K562 (cell line): ENCODE data around the gene TAF5L. TPM values are rescaled to one million over a fixed set of nuclear protein-coding genes. Genes with fewer than 3 reads are reported as not detected.

Experiments used
- CTBP1 ChIP-seq: fragments of 450-650 bp; IDR thresholded peaks from 2 replicates; pipeline ENCODE4 v1.6.1; 2016; ENCODE audit warnings: borderline replicate concordance
- CXXC5 ChIP-seq: fragments of 250-450 bp; sonication (Bioruptor Pico); IDR thresholded peaks from 2 replicates; pipeline ENCODE4 v1.8.0; 2022; ENCODE audit warnings: inconsistent platforms, mild to moderate bottlenecking, moderate library complexity
- ELF1 ChIP-seq: fragments of 200-800 bp; sonication (Bioruptor generic); IDR thresholded peaks from 2 replicates; pipeline ENCODE4 v1.6.1; 2016; ENCODE audit warnings: missing genetic modification characterization, missing compliant biosample characterization
- ETV1 ChIP-seq: fragments of 450-650 bp; conservative IDR thresholded peaks from 2 replicates; pipeline ENCODE4 v1.6.1; 2016; ENCODE audit warnings: missing genetic modification characterization, control low read depth, low read depth, missing compliant biosample characterization
- FIP1L1 ChIP-seq: fragments of 200-400 bp; formaldehyde crosslinking; IDR thresholded peaks from 2 replicates; pipeline ENCODE4 v1.6.1; 2018; ENCODE audit warnings: mild to moderate bottlenecking, low read depth, low read length; ENCODE audit not compliant: poor library complexity, severe bottlenecking
- MNT ChIP-seq, 2 experiments: fragments of 450-650 bp; conservative IDR thresholded peaks; 2 replicates each; pipeline ENCODE4 v1.6.1; 2017; ENCODE audit warnings: mild to moderate bottlenecking in 2 of 2, moderate library complexity in 2 of 2
- MXI1 ChIP-seq: IDR thresholded peaks from 2 replicates; pipeline ENCODE4 v1.6.1; 2011; ENCODE audit warnings: low read depth, mild to moderate bottlenecking, improper control_type of control experiment, low read length
- MYC ChIP-seq, 2 experiments: fragments of 250-450 bp in 1 of 2; sonication (Bioruptor Pico) in 1 of 2; IDR thresholded peaks; 2 replicates each; pipeline versions ENCODE4 v1.5.1 to v1.6.1; 2012 to 2021; ENCODE audit warnings: low read depth in 2 of 2, borderline replicate concordance in 1 of 2, improper control_type of control experiment in 1 of 2, low read length in 1 of 2, mild to moderate bottlenecking in 1 of 2, moderate library complexity in 1 of 2
- PKNOX1 ChIP-seq: fragments of 450-650 bp; IDR thresholded peaks from 2 replicates; pipeline ENCODE4 v1.6.1; 2016
- PML ChIP-seq: IDR thresholded peaks from 2 replicates; pipeline ENCODE4 v1.6.1; 2012; ENCODE audit warnings: low read length, inconsistent platforms
- RBBP5 ChIP-seq: fragments of 200-600 bp; sonication (generic); IDR thresholded peaks from 2 replicates; pipeline ENCODE4 v1.6.1; 2012; ENCODE audit warnings: borderline replicate concordance, mild to moderate bottlenecking, low read length, control low read depth, inconsistent platforms; ENCODE audit not compliant: insufficient read depth, poor library complexity, severe bottlenecking
- SAFB2 ChIP-seq: fragments of 200-400 bp; formaldehyde crosslinking; IDR thresholded peaks from 2 replicates; pipeline ENCODE4 v1.6.1; 2018; ENCODE audit warnings: borderline replicate concordance, low read length, low read depth, moderate library complexity; ENCODE audit not compliant: severe bottlenecking
- SMARCA4 ChIP-seq: fragments of 450-650 bp; IDR thresholded peaks from 2 replicates; pipeline ENCODE4 v1.6.1; 2016
- ZFX ChIP-seq: sonication (generic); formaldehyde crosslinking; IDR thresholded peaks from 2 replicates; pipeline ENCODE4 v1.8.0; 2022; ENCODE audit warnings: mild to moderate bottlenecking, missing genetic modification reagents, moderate library complexity
- ZNF24 ChIP-seq: fragments of 450-650 bp; IDR thresholded peaks from 2 replicates; pipeline ENCODE4 v1.6.1; 2016
- ZNF639 ChIP-seq, 2 experiments: fragments of 200-800 bp in 1 of 2; sonication (Bioruptor generic) in 1 of 2; sonication (generic) in 1 of 2; formaldehyde crosslinking in 1 of 2; IDR thresholded peaks in 1 of 2; conservative IDR thresholded peaks in 1 of 2; 2 replicates each; pipeline versions ENCODE4 v1.5.0 to v1.6.1; 2016 to 2020; ENCODE audit warnings: missing compliant biosample characterization in 1 of 2, missing genetic modification characterization in 1 of 2, missing genetic modification reagents in 1 of 2
- polyA plus RNA-seq, 8 experiments: library from polyadenylated mRNA; depleted of rRNA in 4 of 8; stranded (reverse) in 5 of 8; unstranded in 3 of 8; fragments of >200 nt; fragmentation: Nextera tagmentation in 2 of 8; fragmentation: Illumina TruSeq in 1 of 8; extraction: Ambion mirVana in 2 of 8; extraction: Trizol in 1 of 8; gene quantifications; 2 replicates each; pipeline versions ENCODE4 v1.2.1 to v1.2.3, GENCODE V29; 2011 to 2014; ENCODE audit warnings: inconsistent platforms in 1 of 8, missing spikeins in 1 of 8
- total RNA-seq, 7 experiments: library from RNA; depleted of rRNA in 6 of 7; stranded (reverse); fragments of >200 nt in 6 of 7; fragmentation: Illumina TruSeq in 2 of 7; extraction: Trizol in 2 of 7; gene quantifications; 2 replicates each; pipeline versions ENCODE4 v1.2.1 to v1.2.3, GENCODE V29; 2011 to 2021; ENCODE audit warnings: low replicate concordance in 1 of 7
- TF ChIP-seq, protein P1 (sequence below), 3 experiments: fragments of 200-800 bp in 1 of 3; fragments of 250-450 bp in 1 of 3; fragments of 450-650 bp in 1 of 3; sonication (Bioruptor Pico) in 1 of 3; sonication (Bioruptor generic) in 1 of 3; formaldehyde crosslinking in 1 of 3; IDR thresholded peaks; 2 replicates each; pipeline versions ENCODE4 v1.6.1 to v1.8.0; 2016 to 2022; ENCODE audit warnings: mild to moderate bottlenecking in 2 of 3, missing genetic modification characterization in 2 of 3, missing compliant biosample characterization in 1 of 3, moderate library complexity in 1 of 3

TAF5L gene
- total and polyA plus RNA-seq, 9 of the 15 experiments (the other 6 are each of a cell fraction or from before 2014, with no cell fraction given), result 2.2 to 34.2 (median 23.3) TPM

GRCh38 chr1:229625915-229626831 is at the start of gene TAF5L, which contains the start of gene URB2 (continued):
- TF ChIP-seq SAFB2 (no peak), SMARCA4 (no peak), MYC (IDR thresholded peaks at IDR 0.05; ENCODE audit: low read depth, low read length) (peak; percentile 99), MYC (CRISPR knock-in tag; IDR thresholded peaks at IDR 0.05; ENCODE audit: borderline replicate concordance, low read depth) (peak; percentile 92; the same call in 1 of the 2 replicates), ETV1 (tag) (peak; percentile 59; the same call in 1 of the 2 replicates), ZNF639 (CRISPR knock-in tag; conservative IDR thresholded peaks at IDR 0.05 in 1 of 2, IDR thresholded peaks at IDR 0.05 in 1 of 2) (peak in 1 of 2 experiments; percentile 95; a peak in 2 of 4 replicates), ELF1 (tag) (peak; percentile 69), MXI1 (peak; percentile 99), ZFX (CRISPR knock-in tag) (peak; percentile 68), RBBP5 (peak; percentile 97), PKNOX1 (0 out of 2 replicates have a peak, but pooled peaks have one; percentile 16), CXXC5 (CRISPR knock-in tag) (peak; percentile 99), PML (peak; percentile 56; the same call in 1 of the 2 replicates), MNT (conservative IDR thresholded peaks at IDR 0.05) (peak; percentile 98 to 99), ZNF24 (peak; percentile 45; the same call in 1 of the 2 replicates), FIP1L1 (peak; percentile 87), CTBP1 (peak; percentile 90)
- TF ChIP-seq, protein P1, sequence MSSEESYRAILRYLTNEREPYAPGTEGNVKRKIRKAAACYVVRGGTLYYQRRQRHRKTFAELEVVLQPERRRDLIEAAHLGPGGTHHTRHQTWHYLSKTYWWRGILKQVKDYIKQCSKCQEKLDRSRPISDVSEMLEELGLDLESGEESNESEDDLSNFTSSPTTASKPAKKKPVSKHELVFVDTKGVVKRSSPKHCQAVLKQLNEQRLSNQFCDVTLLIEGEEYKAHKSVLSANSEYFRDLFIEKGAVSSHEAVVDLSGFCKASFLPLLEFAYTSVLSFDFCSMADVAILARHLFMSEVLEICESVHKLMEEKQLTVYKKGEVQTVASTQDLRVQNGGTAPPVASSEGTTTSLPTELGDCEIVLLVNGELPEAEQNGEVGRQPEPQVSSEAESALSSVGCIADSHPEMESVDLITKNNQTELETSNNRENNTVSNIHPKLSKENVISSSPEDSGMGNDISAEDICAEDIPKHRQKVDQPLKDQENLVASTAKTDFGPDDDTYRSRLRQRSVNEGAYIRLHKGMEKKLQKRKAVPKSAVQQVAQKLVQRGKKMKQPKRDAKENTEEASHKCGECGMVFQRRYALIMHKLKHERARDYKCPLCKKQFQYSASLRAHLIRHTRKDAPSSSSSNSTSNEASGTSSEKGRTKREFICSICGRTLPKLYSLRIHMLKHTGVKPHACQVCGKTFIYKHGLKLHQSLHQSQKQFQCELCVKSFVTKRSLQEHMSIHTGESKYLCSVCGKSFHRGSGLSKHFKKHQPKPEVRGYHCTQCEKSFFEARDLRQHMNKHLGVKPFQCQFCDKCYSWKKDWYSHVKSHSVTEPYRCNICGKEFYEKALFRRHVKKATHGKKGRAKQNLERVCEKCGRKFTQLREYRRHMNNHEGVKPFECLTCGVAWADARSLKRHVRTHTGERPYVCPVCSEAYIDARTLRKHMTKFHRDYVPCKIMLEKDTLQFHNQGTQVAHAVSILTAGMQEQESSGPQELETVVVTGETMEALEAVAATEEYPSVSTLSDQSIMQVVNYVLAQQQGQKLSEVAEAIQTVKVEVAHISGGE (CRISPR knock-in tag; IDR thresholded peaks at IDR 0.05), result peak in 2 of 3 experiments; percentile 69 to 82; a peak in 4 of 6 replicates
